Measurements from ENCODE around the gene PTPRD.

PTPRD gene

GRCh38 chr9:8437876-8438275 is 2174.9 kb downstream of the PTPRD start:
- DNase-seq (ENCODE audit: low spot score): no peak

GRCh38 chr9:8437259-8437658 is 2175.5 kb downstream of the PTPRD start:
- TF ChIP-seq CTCF (IDR thresholded peaks at IDR 0.05; ENCODE audit: extremely low read depth, missing control alignments): no peak

More at GRCh38 chr9:8437876-8438275, 2174.9 kb downstream of the PTPRD start:
- TF ChIP-seq CTCF (IDR thresholded peaks at IDR 0.05; ENCODE audit: extremely low read depth, missing control alignments): no peak

GRCh38 chr9:8436786-8437185 is 2176.0 kb downstream of the PTPRD start:
- no peak for DNase-seq (ENCODE audit: low spot score)
- no peak for TF ChIP-seq CTCF (IDR thresholded peaks at IDR 0.05; ENCODE audit: extremely low read depth, missing control alignments)

More at GRCh38 chr9:8437259-8437658, 2175.5 kb downstream of the PTPRD start:
- DNase-seq (ENCODE audit: low spot score): no peak

DNA sequence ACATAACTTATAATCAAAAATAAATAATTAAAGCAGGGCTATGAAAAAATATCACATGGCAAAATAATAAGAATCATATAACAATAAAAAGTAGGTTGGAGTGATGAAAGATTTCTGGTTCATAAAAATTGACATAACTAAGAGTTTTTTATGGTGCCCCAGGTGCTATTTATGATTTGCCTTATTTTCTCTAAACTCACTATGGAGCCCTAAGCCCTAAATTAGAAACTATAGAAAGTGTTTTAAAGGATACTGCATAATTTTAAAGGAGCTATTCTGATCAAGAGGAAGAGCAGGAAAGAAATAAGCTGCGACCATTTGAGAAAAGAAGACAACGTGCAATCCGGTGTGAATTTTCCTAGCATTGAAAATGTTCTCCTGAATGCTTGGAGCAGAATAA is 2178.2 kb downstream of the PTPRD start:
- no peak for TF ChIP-seq CTCF (IDR thresholded peaks at IDR 0.05; ENCODE audit: extremely low read depth, missing control alignments)
- DNase-seq (ENCODE audit: low spot score): no peak

GRCh38 chr9:8432224-8432623 is 2180.6 kb downstream of the PTPRD start:
- no peak for TF ChIP-seq CTCF (IDR thresholded peaks at IDR 0.05; ENCODE audit: extremely low read depth, missing control alignments)
- no peak for DNase-seq (ENCODE audit: low spot score)

DNA sequence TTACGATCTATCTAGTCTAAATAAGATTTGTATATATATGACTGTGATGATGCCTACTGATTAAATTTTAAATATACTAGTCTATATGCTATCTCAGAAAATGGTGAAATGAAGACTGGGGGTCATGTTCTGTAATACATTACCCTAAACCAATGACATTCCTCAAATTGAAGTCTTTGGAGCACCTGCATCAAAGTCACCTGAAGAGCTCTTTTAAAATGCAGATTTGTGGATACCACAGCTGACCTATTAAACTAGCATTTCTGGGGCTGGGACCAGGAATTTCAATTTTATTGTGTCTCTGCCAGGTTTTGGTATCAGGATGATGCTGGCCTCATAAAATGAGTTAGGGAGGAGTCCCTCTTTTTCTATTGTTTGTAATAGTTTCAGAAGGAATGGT is 2181.3 kb downstream of the PTPRD start:
- TF ChIP-seq CTCF (IDR thresholded peaks at IDR 0.05; ENCODE audit: extremely low read depth, missing control alignments): no peak
- no peak for DNase-seq (ENCODE audit: low spot score)

- no peak for TF ChIP-seq CTCF (IDR thresholded peaks at IDR 0.05; ENCODE audit: extremely low read depth, missing control alignments)
- DNase-seq (ENCODE audit: low spot score): no peak
Observed at GRCh38 chr9:8430945-8431344, 2181.9 kb downstream of the PTPRD start.

All from GM20000 (cell line).